Measurements from ENCODE around the gene ANKRD16.

DNA sequence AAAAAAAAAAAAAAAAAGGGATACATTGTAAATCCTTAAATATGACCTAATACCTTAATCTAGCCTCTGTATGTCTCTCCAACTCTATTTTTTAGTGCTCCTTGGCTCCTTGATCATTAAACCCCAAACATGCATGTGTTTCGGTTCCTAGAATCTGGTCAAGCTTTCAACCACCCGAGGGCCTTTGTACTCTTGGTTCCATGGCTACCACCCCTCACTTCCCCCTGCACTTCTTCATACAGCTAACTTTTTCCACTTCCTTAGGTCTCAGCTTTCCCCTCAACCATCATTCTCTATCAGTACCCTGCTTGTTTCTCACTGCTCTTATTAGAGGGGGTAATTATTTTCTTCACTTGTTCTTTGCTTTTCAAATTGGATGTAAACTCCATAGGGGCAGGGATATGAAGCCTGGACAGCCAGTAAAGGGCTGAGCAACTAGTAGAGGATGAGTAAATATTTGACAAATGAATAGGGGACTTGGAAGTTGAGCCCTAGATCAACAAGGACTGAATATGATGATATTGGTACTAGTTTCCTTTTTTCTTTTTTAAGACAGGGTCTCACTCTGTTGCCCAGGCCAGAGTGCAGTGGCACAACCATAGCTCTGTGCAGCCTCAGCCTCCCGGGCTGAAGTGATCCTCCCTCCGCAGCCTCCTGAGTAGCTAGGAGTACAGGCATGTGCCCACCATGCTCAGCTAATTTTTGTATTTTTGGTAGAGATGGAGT lies 72.2 kb downstream of the ANKRD16 start:
- TF ChIP-seq, protein P1, sequence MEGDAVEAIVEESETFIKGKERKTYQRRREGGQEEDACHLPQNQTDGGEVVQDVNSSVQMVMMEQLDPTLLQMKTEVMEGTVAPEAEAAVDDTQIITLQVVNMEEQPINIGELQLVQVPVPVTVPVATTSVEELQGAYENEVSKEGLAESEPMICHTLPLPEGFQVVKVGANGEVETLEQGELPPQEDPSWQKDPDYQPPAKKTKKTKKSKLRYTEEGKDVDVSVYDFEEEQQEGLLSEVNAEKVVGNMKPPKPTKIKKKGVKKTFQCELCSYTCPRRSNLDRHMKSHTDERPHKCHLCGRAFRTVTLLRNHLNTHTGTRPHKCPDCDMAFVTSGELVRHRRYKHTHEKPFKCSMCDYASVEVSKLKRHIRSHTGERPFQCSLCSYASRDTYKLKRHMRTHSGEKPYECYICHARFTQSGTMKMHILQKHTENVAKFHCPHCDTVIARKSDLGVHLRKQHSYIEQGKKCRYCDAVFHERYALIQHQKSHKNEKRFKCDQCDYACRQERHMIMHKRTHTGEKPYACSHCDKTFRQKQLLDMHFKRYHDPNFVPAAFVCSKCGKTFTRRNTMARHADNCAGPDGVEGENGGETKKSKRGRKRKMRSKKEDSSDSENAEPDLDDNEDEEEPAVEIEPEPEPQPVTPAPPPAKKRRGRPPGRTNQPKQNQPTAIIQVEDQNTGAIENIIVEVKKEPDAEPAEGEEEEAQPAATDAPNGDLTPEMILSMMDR (IDR thresholded peaks at IDR 0.05) = no peak
- no peak for TF ChIP-seq EZH2 (IDR thresholded peaks at IDR 0.05; ENCODE audit: borderline replicate concordance, insufficient read depth, low read depth, low read length, poor library complexity, severe bottlenecking)

Measured in B cell (primary cell).